ENCODE results near the gene MRPL58. TPM values are rescaled to one million over a fixed set of nuclear protein-coding genes. Genes with fewer than 3 reads are reported as not detected.

Gene MRPL58
- total and polyA plus RNA-seq, 2 experiments from 2014 or later = 38.0 to 66.7 TPM

DNA sequence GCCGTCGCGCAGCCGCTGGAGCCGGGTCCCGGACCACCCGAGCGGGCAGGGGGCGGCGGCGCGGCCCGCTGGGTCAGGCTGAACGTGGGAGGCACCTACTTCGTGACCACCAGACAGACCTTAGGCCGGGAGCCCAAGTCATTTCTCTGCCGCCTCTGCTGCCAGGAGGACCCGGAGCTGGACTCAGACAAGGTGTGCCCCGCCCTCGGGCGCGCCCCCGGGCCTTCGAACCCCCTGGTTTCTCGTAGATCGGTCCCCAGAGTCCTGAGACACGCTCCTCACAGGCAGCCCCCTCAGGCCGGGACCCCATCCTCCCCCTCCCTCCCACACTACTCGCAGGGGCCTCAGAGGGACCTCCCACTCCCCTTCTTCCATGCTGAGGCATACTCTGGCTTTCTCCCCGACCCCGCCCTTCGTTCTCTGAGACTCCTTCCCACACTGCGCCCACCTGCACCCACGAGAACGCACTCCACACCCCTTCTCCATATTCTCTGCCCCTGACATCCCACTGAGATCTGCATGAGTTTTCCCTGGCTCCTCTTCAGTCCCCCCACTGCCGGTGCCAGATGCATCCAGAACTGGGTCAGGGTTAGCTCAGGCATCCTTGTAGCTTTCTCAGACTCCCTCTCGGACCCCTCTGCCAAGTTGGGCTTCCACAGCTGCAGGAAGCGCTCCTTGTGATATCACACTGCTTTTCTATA lies 35.1 kb downstream of the MRPL58 start:
- H3K27ac Mint-ChIP-seq = peak overlapping the region; percentile 73
- H3K4me1 Mint-ChIP-seq = peaks cover 33% of the 10 kb centered on the region
- no peaks in the 10 kb centered on the region for H3K9me2 ChIP-seq (ENCODE audit: insufficient read depth)
- H3K36me3 Mint-ChIP-seq (ENCODE audit: low read depth) = peaks cover 44% of the 10 kb centered on the region
- no peaks in the 10 kb centered on the region for H3K27me3 ChIP-seq (ENCODE audit: insufficient read depth)
- no peaks in the 10 kb centered on the region for H3K9me3 Mint-ChIP-seq
- no peak overlapping the region for H2AFZ ChIP-seq
- peaks cover 29% of the 10 kb centered on the region for H3K4me1 ChIP-seq (ENCODE audit: insufficient read depth)
- H3K36me3 ChIP-seq (ENCODE audit: insufficient read depth) = 0 out of 2 replicates have a peak, but pooled peaks cover 12% of the 10 kb centered on the region
- peaks cover 18% of the 10 kb centered on the region for H4K20me1 ChIP-seq (replicated peaks; ENCODE audit: insufficient read depth)
- peak overlapping the region; percentile 100 for H3K4me3 ChIP-seq
- H3K27ac ChIP-seq (ENCODE audit: low read depth) = 0 out of 2 replicates have a peak overlapping the region, but pooled peaks have one; percentile 53
- DNase-seq (ENCODE audit: low spot score) (peak; percentile 30), ATAC-seq (peak; percentile 3; the same call in 2 of the 3 replicates)
- H3K4me2 ChIP-seq = peak overlapping the region; percentile 100
- peaks cover 62% of the 10 kb centered on the region for H3K79me2 ChIP-seq (replicated peaks; ENCODE audit: insufficient read depth)
- peaks cover 31% of the 10 kb centered on the region for H3F3A ChIP-seq (replicated peaks; ENCODE audit: low read depth)
- peaks cover 14% of the 10 kb centered on the region for H3K27me3 Mint-ChIP-seq (ENCODE audit: insufficient read depth, low read depth, poor library complexity)
- TF ChIP-seq STAT1 (IDR thresholded peaks at IDR 0.05; ENCODE audit: unreplicated experiment) (no peak), EZH2phosphoT487 (IDR thresholded peaks at IDR 0.05; ENCODE audit: unreplicated experiment) (no peak), ZNF331 (CRISPR knock-in tag; IDR thresholded peaks at IDR 0.05; ENCODE audit: low read depth) (no peak), JUNB (IDR thresholded peaks at IDR 0.05; ENCODE audit: unreplicated experiment) (no peak), ZNF114 (CRISPR knock-in tag; IDR thresholded peaks at IDR 0.05) (no peak), POLR2AphosphoS5 (IDR thresholded peaks at IDR 0.05; ENCODE audit: low read depth) (no peak), CREB1 (CRISPR knock-in tag; IDR thresholded peaks at IDR 0.05; ENCODE audit: low read depth) (no peak), EZH2 (IDR thresholded peaks at IDR 0.05; ENCODE audit: low read depth, unreplicated experiment) (no peak), NANOG (IDR thresholded peaks at IDR 0.05; ENCODE audit: borderline replicate concordance) (no peak)
- TF ChIP-seq, protein P1, sequence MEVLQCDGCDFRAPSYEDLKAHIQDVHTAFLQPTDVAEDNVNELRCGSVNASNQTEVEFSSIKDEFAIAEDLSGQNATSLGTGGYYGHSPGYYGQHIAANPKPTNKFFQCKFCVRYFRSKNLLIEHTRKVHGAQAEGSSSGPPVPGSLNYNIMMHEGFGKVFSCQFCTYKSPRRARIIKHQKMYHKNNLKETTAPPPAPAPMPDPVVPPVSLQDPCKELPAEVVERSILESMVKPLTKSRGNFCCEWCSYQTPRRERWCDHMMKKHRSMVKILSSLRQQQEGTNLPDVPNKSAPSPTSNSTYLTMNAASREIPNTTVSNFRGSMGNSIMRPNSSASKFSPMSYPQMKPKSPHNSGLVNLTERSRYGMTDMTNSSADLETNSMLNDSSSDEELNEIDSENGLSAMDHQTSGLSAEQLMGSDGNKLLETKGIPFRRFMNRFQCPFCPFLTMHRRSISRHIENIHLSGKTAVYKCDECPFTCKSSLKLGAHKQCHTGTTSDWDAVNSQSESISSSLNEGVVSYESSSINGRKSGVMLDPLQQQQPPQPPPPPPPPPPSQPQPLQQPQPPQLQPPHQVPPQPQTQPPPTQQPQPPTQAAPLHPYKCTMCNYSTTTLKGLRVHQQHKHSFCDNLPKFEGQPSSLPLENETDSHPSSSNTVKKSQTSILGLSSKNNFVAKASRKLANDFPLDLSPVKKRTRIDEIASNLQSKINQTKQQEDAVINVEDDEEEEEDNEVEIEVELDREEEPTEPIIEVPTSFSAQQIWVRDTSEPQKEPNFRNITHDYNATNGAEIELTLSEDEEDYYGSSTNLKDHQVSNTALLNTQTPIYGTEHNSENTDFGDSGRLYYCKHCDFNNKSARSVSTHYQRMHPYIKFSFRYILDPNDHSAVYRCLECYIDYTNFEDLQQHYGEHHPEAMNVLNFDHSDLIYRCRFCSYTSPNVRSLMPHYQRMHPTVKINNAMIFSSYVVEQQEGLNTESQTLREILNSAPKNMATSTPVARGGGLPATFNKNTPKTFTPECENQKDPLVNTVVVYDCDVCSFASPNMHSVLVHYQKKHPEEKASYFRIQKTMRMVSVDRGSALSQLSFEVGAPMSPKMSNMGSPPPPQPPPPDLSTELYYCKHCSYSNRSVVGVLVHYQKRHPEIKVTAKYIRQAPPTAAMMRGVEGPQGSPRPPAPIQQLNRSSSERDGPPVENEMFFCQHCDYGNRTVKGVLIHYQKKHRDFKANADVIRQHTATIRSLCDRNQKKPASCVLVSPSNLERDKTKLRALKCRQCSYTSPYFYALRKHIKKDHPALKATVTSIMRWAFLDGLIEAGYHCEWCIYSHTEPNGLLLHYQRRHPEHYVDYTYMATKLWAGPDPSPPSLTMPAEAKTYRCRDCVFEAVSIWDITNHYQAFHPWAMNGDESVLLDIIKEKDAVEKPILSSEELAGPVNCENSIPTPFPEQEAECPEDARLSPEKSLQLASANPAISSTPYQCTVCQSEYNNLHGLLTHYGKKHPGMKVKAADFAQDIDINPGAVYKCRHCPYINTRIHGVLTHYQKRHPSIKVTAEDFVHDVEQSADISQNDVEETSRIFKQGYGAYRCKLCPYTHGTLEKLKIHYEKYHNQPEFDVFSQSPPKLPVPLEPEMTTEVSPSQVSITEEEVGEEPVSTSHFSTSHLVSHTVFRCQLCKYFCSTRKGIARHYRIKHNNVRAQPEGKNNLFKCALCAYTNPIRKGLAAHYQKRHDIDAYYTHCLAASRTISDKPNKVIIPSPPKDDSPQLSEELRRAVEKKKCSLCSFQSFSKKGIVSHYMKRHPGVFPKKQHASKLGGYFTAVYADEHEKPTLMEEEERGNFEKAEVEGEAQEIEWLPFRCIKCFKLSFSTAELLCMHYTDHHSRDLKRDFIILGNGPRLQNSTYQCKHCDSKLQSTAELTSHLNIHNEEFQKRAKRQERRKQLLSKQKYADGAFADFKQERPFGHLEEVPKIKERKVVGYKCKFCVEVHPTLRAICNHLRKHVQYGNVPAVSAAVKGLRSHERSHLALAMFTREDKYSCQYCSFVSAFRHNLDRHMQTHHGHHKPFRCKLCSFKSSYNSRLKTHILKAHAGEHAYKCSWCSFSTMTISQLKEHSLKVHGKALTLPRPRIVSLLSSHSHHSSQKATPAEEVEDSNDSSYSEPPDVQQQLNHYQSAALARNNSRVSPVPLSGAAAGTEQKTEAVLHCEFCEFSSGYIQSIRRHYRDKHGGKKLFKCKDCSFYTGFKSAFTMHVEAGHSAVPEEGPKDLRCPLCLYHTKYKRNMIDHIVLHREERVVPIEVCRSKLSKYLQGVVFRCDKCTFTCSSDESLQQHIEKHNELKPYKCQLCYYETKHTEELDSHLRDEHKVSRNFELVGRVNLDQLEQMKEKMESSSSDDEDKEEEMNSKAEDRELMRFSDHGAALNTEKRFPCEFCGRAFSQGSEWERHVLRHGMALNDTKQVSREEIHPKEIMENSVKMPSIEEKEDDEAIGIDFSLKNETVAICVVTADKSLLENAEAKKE (CRISPR knock-in tag; IDR thresholded peaks at IDR 0.05) = no peak
- TF ChIP-seq, protein P2, sequence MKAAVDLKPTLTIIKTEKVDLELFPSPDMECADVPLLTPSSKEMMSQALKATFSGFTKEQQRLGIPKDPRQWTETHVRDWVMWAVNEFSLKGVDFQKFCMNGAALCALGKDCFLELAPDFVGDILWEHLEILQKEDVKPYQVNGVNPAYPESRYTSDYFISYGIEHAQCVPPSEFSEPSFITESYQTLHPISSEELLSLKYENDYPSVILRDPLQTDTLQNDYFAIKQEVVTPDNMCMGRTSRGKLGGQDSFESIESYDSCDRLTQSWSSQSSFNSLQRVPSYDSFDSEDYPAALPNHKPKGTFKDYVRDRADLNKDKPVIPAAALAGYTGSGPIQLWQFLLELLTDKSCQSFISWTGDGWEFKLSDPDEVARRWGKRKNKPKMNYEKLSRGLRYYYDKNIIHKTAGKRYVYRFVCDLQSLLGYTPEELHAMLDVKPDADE (IDR thresholded peaks at IDR 0.05) = no peak
- TF ChIP-seq, protein P3, sequence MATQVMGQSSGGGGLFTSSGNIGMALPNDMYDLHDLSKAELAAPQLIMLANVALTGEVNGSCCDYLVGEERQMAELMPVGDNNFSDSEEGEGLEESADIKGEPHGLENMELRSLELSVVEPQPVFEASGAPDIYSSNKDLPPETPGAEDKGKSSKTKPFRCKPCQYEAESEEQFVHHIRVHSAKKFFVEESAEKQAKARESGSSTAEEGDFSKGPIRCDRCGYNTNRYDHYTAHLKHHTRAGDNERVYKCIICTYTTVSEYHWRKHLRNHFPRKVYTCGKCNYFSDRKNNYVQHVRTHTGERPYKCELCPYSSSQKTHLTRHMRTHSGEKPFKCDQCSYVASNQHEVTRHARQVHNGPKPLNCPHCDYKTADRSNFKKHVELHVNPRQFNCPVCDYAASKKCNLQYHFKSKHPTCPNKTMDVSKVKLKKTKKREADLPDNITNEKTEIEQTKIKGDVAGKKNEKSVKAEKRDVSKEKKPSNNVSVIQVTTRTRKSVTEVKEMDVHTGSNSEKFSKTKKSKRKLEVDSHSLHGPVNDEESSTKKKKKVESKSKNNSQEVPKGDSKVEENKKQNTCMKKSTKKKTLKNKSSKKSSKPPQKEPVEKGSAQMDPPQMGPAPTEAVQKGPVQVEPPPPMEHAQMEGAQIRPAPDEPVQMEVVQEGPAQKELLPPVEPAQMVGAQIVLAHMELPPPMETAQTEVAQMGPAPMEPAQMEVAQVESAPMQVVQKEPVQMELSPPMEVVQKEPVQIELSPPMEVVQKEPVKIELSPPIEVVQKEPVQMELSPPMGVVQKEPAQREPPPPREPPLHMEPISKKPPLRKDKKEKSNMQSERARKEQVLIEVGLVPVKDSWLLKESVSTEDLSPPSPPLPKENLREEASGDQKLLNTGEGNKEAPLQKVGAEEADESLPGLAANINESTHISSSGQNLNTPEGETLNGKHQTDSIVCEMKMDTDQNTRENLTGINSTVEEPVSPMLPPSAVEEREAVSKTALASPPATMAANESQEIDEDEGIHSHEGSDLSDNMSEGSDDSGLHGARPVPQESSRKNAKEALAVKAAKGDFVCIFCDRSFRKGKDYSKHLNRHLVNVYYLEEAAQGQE (IDR thresholded peaks at IDR 0.05; ENCODE audit: unreplicated experiment) = no peak
- TF ChIP-seq, protein P4, sequence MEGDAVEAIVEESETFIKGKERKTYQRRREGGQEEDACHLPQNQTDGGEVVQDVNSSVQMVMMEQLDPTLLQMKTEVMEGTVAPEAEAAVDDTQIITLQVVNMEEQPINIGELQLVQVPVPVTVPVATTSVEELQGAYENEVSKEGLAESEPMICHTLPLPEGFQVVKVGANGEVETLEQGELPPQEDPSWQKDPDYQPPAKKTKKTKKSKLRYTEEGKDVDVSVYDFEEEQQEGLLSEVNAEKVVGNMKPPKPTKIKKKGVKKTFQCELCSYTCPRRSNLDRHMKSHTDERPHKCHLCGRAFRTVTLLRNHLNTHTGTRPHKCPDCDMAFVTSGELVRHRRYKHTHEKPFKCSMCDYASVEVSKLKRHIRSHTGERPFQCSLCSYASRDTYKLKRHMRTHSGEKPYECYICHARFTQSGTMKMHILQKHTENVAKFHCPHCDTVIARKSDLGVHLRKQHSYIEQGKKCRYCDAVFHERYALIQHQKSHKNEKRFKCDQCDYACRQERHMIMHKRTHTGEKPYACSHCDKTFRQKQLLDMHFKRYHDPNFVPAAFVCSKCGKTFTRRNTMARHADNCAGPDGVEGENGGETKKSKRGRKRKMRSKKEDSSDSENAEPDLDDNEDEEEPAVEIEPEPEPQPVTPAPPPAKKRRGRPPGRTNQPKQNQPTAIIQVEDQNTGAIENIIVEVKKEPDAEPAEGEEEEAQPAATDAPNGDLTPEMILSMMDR (conservative IDR thresholded peaks at IDR 0.05; ENCODE audit: low read depth in 2 of 2) = no peak
- H3K4me3 Mint-ChIP-seq = peak overlapping the region; percentile 97
